Measurements from ENCODE around the gene OR10G7.

DNA sequence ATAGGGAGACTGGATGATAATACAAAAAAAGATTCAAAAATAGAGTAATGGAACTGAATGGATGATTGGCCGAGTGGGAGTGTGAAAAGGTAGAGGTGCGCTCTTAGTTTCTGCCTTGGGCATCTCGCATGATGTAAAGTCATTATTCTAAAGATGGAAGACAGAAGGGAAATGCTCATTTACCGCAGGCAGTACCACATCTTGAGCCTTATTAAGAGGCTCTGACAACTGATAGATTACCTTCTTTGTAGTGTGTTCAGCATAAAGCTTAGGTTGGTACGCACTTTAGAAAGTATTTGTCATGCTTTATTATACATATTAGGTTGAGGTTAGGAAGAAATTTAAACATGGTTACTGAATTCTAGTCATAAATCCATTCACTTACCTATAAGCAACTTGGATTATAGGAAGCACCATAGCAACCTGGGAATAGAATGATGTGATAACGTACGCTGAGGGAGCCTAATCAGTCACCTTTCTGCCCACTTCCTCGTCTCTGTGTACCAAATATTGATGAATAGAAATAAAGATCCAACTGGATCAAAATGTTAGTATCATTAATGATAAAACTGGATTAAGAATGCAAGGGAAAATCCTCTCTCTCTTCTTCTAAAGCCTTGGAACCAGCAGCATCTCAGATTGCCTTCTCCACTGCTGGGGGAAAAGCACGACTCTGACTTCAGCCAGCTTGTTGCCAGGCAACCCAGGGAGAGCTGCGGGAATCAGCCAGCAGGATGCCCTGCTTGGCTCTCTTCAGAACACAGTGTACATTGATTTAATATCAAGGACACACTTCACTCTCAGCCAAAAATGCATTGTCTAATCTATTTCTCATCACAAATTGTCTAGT, 45.1 kb upstream of the OR10G7 start:
- TF ChIP-seq, protein P1, sequence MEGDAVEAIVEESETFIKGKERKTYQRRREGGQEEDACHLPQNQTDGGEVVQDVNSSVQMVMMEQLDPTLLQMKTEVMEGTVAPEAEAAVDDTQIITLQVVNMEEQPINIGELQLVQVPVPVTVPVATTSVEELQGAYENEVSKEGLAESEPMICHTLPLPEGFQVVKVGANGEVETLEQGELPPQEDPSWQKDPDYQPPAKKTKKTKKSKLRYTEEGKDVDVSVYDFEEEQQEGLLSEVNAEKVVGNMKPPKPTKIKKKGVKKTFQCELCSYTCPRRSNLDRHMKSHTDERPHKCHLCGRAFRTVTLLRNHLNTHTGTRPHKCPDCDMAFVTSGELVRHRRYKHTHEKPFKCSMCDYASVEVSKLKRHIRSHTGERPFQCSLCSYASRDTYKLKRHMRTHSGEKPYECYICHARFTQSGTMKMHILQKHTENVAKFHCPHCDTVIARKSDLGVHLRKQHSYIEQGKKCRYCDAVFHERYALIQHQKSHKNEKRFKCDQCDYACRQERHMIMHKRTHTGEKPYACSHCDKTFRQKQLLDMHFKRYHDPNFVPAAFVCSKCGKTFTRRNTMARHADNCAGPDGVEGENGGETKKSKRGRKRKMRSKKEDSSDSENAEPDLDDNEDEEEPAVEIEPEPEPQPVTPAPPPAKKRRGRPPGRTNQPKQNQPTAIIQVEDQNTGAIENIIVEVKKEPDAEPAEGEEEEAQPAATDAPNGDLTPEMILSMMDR (conservative IDR thresholded peaks at IDR 0.05; ENCODE audit: low read depth, low read length) = no peak
- no peak for TF ChIP-seq EZH2 (IDR thresholded peaks at IDR 0.05; ENCODE audit: low read length, unreplicated experiment)
- no peak for TF ChIP-seq EZH2phosphoT487 (IDR thresholded peaks at IDR 0.05; ENCODE audit: borderline replicate concordance, low read length)
